OCI-LY3 (cell line): ENCODE data around the gene GPATCH1.

Source experiments
- EZH2phosphoT487 ChIP-seq: fragments of 200-600 bp; shearing (Covaris generic); IDR thresholded peaks from 2 replicates; pipeline ENCODE4 v1.6.1; 2018; ENCODE audit warnings: antibody characterized with exemption, mixed run types, low read depth
- TF ChIP-seq, protein P1 (sequence below): fragments of 200-600, 300-600 bp; sonication (generic); IDR thresholded peaks from 2 replicates; pipeline ENCODE4 v1.5.1; 2014; ENCODE audit warnings: antibody characterized with exemption, low read length, low read depth

DNA sequence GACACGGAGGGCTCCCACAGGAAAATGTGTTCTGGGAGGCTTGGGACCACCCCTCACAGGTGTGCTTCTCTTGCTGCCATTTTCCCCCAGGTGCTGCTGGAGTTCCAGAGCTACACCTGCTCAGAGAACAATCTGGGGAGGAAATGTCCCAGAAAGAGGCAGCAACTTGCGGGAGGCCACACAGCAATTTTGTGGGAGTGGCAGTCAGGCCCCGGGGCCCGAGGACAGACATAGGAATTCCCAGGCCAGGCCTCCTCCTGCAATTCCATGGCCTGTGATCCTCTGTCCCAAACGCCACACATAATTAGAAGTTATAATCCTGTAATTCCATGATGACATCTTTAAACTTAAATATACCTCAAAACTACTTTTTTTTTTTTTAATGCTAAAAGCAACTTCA lies 18.1 kb upstream of the GPATCH1 start:
- TF ChIP-seq, protein P1, sequence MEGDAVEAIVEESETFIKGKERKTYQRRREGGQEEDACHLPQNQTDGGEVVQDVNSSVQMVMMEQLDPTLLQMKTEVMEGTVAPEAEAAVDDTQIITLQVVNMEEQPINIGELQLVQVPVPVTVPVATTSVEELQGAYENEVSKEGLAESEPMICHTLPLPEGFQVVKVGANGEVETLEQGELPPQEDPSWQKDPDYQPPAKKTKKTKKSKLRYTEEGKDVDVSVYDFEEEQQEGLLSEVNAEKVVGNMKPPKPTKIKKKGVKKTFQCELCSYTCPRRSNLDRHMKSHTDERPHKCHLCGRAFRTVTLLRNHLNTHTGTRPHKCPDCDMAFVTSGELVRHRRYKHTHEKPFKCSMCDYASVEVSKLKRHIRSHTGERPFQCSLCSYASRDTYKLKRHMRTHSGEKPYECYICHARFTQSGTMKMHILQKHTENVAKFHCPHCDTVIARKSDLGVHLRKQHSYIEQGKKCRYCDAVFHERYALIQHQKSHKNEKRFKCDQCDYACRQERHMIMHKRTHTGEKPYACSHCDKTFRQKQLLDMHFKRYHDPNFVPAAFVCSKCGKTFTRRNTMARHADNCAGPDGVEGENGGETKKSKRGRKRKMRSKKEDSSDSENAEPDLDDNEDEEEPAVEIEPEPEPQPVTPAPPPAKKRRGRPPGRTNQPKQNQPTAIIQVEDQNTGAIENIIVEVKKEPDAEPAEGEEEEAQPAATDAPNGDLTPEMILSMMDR: no peak
- TF ChIP-seq EZH2phosphoT487: no peak
